ENCODE results near the gene NFIX. TPM values are rescaled to one million over a fixed set of nuclear protein-coding genes. Genes with fewer than 3 reads are reported as not detected.
A peak's percentile ranks its signal among the peaks of the same experiment; 100 is the strongest.

The NFIX gene
- 100 to 1,000 TPM in 2 of 4 donors, 10 to 100 TPM in 2; 27.4 to 381 (median 78.4) TPM for total RNA-seq

- peak in 1 of 2 donors; percentile 40 for TF ChIP-seq POLR2A (IDR thresholded peaks at IDR 0.05)
- TF ChIP-seq, protein P1, sequence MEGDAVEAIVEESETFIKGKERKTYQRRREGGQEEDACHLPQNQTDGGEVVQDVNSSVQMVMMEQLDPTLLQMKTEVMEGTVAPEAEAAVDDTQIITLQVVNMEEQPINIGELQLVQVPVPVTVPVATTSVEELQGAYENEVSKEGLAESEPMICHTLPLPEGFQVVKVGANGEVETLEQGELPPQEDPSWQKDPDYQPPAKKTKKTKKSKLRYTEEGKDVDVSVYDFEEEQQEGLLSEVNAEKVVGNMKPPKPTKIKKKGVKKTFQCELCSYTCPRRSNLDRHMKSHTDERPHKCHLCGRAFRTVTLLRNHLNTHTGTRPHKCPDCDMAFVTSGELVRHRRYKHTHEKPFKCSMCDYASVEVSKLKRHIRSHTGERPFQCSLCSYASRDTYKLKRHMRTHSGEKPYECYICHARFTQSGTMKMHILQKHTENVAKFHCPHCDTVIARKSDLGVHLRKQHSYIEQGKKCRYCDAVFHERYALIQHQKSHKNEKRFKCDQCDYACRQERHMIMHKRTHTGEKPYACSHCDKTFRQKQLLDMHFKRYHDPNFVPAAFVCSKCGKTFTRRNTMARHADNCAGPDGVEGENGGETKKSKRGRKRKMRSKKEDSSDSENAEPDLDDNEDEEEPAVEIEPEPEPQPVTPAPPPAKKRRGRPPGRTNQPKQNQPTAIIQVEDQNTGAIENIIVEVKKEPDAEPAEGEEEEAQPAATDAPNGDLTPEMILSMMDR (IDR thresholded peaks at IDR 0.05), result no peak
- H3K9me3 ChIP-seq, result no peaks in the 10 kb centered on the region
- H3K4me3 ChIP-seq, result peak within 1 kb of the TSS; percentile 63 to 68
- peak; percentile 77 to 81 for DNase-seq
- intact Hi-C loops (cut with DNase I; ENCODE audit: low total_unique reads), result no loop called here
- H3K27ac ChIP-seq, result peak within 1 kb of the TSS; percentile 95 to 99
- no peaks in the 10 kb centered on the region for H3K27me3 ChIP-seq
- peaks cover 0 to 6% of the 10 kb centered on the region in 2 donors for H3K4me1 ChIP-seq
- H3K36me3 ChIP-seq, result no peaks in the 10 kb centered on the region
These were observed at the start of gene NFIX for GRCh38 chr19:12994701-12995595. Gene NFIX (plus strand): TSS chr19:12995475. CDS start chr19:12995838, 363 bp downstream.

DNA sequence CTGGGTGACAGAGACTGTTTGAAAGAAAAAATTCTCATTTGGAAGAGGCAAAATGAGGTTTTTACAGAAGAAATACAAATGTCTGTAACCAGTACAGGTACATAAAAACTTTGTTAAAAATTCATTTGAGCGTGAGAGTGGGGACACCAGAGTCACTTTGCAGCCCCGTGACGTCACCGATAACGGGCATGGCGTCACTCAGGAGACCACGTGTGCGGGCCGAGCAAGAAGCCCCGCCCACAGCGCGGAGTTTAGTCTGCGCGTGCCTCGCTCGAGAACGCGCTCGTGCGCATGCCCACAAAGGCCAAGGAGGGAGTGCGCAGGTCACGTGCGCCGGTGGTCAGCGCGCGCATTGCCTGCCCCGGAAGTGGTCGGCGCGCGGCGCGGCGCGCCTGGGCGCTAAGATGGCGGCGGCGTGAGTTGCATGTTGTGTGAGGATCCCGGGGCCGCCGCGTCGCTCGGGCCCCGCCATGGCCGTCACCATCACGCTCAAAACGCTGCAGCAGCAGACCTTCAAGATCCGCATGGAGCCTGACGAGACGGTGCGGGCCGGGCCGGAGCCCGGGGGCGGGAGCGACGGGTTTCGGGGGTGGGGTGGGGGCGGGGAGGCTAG is 49.7 kb upstream of the NFIX start, which contains the start of gene RAD23A:
RAD23A (plus strand) TSS at position 384 of the 613 bp plus-strand sequence; CDS start at position 471, 87 bp downstream.
- no peaks in the 10 kb centered on the region for H3K27me3 ChIP-seq
- peak within 1 kb of the TSS; percentile 77 to 99 for H3K4me3 ChIP-seq
- DNase-seq, result peak; percentile 97 to 98
- intact Hi-C loops (cut with DNase I; ENCODE audit: low total_unique reads), result no loop called here
- no peaks in the 10 kb centered on the region for H3K36me3 ChIP-seq
- peak within 1 kb of the TSS; percentile 72 to 99 for H3K27ac ChIP-seq
- TF ChIP-seq POLR2A (IDR thresholded peaks at IDR 0.05), result peak; percentile 78 to 93
- TF ChIP-seq, protein P1 (IDR thresholded peaks at IDR 0.05), result peak in 2 of 4 experiments; percentile 27 to 47
- H3K4me1 ChIP-seq, result peaks cover 0 to 5% of the 10 kb centered on the region in 2 donors
- no peaks in the 10 kb centered on the region for H3K9me3 ChIP-seq

DNA sequence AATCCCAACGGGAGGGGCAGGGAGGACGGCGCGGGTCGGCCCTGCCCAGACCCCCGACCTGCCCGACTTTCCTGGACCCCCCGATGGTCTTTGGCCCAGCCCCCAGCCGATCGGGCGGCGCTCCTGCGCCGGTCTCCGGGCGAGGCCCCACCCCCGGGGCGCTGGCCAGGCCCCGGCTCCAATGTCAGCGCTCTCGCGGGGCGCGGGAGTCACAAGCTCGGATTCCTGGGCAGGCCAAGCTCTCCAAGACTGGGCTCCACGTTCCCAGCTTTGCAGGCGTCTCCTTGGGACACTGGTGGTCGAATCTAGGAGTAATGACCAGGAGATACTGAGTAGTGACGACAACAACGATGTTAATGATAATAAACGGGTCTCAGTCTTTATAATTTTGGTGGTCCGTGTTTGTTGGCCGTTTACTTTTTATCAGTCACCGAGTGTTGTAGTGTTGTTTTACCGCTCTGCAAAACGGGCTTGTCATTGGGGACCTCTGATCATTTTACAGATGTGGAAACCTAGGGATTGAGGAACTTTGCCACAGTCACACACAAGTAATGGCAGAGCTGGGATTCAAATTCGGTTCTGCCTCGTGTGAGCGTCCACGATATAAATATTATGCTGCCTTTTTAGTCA is 49.1 kb upstream of the NFIX start:
- Histone ChIP-seq H3K36me3 (no peaks in the 10 kb centered on the region), H3K27me3 (no peaks in the 10 kb centered on the region), H3K4me3 (peak overlapping the region; percentile 77 to 99), H3K4me1 (no peaks in the 10 kb centered on the region), H3K9me3 (no peaks in the 10 kb centered on the region), H3K27ac (peak overlapping the region; percentile 72 to 99)
- peak; percentile 52 to 72 for DNase-seq
- TF ChIP-seq POLR2A (IDR thresholded peaks at IDR 0.05), result no peak
- TF ChIP-seq, protein P1 (IDR thresholded peaks at IDR 0.05), result no peak
- intact Hi-C loops (cut with DNase I; ENCODE audit: low total_unique reads), result no loop called here

DNA sequence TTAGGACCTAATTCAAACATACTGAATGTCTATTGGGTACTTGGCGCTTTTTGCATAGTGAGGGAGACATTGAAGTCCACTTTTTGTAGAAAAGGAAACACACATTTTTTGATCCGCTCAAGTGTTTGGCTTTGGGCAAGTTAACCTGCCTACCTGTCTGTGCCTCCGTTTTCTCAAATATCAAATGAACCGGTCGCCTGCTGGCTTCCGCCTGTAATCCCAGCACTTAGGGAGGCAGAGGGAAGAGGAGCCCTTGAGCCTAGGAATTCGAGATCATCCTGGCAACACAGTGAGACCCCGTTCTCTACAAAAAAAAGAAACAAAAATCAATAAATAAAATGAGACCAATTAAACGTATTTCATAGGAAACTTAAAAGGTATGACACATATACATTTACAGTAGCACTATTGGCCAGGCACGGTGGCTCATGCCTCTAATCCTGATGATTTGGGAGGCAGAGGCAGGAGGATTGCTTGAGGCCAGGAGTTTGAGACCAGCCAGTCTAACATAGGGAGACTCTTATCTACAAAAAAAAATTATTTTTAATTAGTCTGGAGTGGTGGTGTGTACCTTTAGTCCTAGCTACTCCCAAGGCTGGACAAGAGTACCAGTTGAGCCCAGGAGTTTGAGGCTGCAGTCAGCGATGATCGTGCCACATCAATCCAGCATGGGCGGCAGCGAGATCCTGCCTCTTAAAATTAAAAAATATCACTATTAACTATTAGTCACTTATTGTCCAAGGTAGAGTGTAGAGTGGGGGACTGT is 48.4 kb upstream of the NFIX start:
- Histone ChIP-seq H3K4me1 (no peaks in the 10 kb centered on the region), H3K4me3 (peak overlapping the region; percentile 77 to 99), H3K9me3 (no peaks in the 10 kb centered on the region), H3K36me3 (no peaks in the 10 kb centered on the region), H3K27me3 (no peaks in the 10 kb centered on the region), H3K27ac (peak overlapping the region; percentile 72 to 99)
- TF ChIP-seq, protein P1 (IDR thresholded peaks at IDR 0.05), result no peak
- TF ChIP-seq POLR2A (IDR thresholded peaks at IDR 0.05), result no peak
- intact Hi-C loops (cut with DNase I; ENCODE audit: low total_unique reads), result no loop called here
- DNase-seq, result no peak
